Measurements from ENCODE around the gene NKAIN2.

NKAIN2 gene

DNA sequence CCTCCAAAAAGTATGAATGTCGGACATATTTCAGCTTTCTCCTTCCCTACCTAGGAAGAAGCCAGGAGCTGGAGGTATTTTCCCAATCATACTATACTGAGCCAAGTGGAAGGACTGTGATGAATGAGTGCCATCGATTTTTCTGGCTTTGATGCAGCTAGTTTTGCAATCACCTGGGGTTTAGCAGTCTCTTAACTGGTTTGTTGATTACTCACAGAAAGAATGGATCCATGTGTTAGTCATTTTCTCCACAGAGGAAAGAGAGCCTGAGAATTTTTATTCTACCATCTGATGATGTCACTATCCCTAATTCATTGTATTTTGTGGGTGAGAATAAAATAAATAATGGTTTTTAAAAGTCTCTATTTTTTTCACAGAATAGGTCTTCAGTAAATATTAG is 875.7 kb downstream of the NKAIN2 start:
- no peak for TF ChIP-seq CTCF (conservative IDR thresholded peaks at IDR 0.05; ENCODE audit: low read depth)
- peak; percentile 1 for DNase-seq (ENCODE audit: low spot score)
- no peak overlapping the region for H3K27ac ChIP-seq
- ChIA-PET POLR2A (ENCODE audit: low non-redundant PET) (no interaction called here), CTCF (interaction anchor here (0.7 kb wide), 1 partner anchor 572 kb away, joined by 5 read pairs; no protein-coding TSS in a partner anchor)

DNA sequence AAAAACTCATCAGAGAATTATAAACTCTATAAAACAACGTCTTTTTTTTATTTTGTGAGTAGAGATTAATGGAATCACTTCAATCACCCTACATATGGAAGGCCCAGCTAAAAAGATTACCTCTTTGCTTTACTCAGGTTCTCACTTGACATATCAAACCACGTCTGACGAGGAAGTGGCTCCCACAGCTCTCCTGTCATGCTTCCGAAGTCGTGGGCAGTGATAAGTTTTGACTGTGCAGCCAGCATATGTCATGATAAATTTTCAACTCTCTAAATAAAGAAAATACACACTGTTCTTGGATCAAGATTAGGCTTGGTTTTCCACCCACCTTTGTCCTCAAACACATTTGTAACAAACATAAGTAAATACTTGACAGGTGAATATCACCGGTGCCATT is 879.1 kb downstream of the NKAIN2 start:
- no peak for DNase-seq (ENCODE audit: low spot score)
- CTCF ChIA-PET = interaction anchor here (0.6 to 1.1 kb wide), 2 partner anchors 12 to 668 kb away, joined by 3 read pairs; no protein-coding TSS in a partner anchor

DNA sequence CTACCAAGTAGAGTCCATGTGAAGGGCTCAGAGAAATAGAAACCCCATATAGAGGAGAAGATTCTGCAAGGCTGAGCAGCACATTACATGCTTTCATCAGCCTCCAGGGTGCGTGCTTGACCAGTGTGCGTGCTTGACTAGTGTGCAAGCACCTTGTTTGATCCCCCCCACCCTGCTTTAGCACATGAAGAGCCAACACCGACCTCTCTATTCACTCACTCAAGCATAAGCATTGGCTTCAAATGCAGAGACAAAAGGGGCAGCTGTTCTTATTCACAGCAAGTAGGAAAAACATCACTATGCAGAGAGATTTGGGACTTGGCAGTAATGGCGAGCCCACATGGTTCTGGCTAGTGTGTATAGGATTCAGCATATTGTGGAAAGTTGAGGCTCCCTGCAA is 879.8 kb downstream of the NKAIN2 start:
- no peak for DNase-seq (ENCODE audit: low spot score)
- TF ChIP-seq CTCF (conservative IDR thresholded peaks at IDR 0.05; ENCODE audit: low read depth) = no peak
- no peak overlapping the region for H3K27ac ChIP-seq
- ChIA-PET CTCF (no interaction called here), POLR2A (ENCODE audit: low non-redundant PET) (no interaction called here)

More for the DNA sequence above, 879.1 kb downstream of the NKAIN2 start:
- TF ChIP-seq CTCF (conservative IDR thresholded peaks at IDR 0.05; ENCODE audit: low read depth) = no peak
- no peak overlapping the region for H3K27ac ChIP-seq
- POLR2A ChIA-PET (ENCODE audit: low non-redundant PET) = no interaction called here

GRCh38 chr6:124684621-124685020 is 881.0 kb downstream of the NKAIN2 start:
- POLR2A ChIA-PET (ENCODE audit: low non-redundant PET) = no interaction called here
- no peak overlapping the region for H3K27ac ChIP-seq
- CTCF ChIA-PET = no interaction called here
- DNase-seq (ENCODE audit: low spot score) = no peak
- no peak for TF ChIP-seq CTCF (conservative IDR thresholded peaks at IDR 0.05; ENCODE audit: low read depth)

- H3K27ac ChIP-seq = no peak overlapping the region
- no peak for TF ChIP-seq CTCF (conservative IDR thresholded peaks at IDR 0.05; ENCODE audit: low read depth)
- ChIA-PET CTCF (no interaction called here), POLR2A (ENCODE audit: low non-redundant PET) (no interaction called here)
- DNase-seq (ENCODE audit: low spot score) = no peak
Observed at GRCh38 chr6:124688369-124688768, 884.7 kb downstream of the NKAIN2 start.

DNA sequence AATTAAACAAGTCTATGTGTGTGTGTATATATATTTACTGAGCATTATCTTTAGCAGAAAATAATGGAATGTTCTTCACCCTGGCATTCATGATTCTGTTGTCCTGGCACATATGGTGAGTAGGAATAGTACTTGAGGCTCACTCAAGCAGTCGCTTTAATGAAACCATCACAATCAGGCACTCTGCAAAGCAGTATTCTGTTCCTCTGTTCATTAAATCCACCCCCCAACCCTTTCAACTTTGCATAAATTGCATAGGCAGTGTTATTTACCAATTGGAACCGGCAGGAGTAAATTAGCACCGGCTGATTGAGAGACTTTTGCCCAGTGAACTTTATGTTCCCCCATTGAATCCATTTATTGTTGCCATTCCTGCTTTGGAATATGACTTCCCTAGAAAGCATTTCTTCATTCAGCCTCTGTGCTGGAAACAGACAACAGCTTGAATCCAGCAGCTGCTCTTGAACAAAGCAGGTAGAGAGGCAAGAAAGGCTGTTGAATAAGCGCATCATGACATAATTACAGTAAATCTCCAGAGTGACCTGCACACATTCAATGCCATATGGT is 890.6 kb downstream of the NKAIN2 start:
- TF ChIP-seq CTCF (conservative IDR thresholded peaks at IDR 0.05; ENCODE audit: low read depth) = no peak
- no peak for DNase-seq (ENCODE audit: low spot score)
- CTCF ChIA-PET = interaction anchor here (0.6 kb wide), 1 partner anchor 972 kb away, joined by 3 read pairs; no protein-coding TSS in a partner anchor
- H3K27ac ChIP-seq = no peak overlapping the region
- POLR2A ChIA-PET (ENCODE audit: low non-redundant PET) = no interaction called here

Measured in RWPE1 (cell line).